ENCODE measurements around the gene PAX8.

The PAX8 gene

DNA sequence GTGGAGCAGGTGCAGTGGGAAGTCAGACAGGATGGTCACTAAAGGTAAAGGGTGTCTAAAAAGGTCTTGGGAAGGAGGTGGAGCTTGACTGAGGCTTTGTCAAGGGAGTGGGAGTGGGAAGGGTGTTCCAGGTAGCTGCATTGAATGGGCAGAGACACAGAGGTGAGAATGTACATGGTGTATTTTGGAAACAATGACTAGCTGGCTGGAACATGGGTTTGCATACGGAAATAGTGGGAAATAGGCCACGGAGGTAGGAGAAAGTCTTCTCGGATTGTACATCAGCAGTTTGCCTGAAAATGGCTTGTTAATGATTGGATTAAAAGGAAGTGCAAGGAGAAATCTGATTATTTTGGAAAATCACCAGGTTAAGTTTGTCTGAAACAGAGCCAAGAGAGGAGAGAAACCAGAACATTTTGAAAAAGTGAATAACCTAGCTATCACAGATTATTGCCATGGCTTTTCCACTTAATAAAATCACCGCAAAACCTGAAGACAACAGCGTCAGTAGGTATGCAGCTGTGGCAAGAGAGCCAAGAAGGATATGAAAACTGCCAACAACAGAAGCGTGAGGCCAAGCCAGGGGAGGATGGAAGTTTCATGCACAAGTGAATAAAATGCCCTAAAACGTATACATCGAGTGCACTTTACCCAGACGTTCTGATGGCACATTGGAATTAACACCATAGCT is 13.9 kb downstream of the PAX8 start:
- no peak for FAIRE-seq

DNA sequence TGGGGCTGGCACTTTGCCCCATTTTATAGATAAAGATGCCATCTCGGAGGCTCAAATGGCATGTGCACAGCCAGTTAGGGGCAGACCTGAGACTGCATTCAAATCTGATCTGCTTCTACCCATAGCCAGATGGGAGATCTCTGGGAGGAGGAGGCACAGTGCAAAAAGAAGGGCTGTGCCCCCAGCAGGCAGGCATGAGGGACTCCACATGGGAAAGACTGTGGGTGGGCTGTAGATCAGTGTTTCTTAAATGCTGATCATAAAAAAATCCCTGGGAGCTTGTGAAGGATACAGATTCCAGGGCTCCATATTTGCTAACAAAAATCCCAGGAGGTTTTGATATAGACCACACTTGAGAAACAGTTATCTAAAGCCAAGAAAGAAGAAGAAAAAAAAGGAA is 15.2 kb downstream of the PAX8 start:
- FAIRE-seq, result no peak

DNA sequence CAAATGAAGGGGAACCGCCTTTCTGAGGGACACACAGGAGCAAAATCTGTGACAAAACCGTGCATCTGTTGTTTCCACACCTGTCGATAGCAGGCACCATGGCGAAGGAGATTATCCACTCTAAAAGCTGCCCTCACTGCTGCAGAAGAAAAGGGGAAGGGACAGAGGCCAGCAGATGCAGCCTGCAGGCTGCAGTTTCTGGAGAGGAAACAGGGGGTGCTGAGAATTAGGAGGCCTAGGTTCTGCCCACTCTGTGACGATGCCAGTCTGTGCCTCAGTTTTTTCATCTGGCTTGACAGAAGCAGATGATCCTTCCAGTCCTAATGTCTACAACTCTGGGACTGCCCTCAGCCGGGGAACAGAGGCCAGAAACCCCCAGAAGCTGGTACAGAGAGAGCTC is 17.7 kb downstream of the PAX8 start:
- no peak for FAIRE-seq

DNA sequence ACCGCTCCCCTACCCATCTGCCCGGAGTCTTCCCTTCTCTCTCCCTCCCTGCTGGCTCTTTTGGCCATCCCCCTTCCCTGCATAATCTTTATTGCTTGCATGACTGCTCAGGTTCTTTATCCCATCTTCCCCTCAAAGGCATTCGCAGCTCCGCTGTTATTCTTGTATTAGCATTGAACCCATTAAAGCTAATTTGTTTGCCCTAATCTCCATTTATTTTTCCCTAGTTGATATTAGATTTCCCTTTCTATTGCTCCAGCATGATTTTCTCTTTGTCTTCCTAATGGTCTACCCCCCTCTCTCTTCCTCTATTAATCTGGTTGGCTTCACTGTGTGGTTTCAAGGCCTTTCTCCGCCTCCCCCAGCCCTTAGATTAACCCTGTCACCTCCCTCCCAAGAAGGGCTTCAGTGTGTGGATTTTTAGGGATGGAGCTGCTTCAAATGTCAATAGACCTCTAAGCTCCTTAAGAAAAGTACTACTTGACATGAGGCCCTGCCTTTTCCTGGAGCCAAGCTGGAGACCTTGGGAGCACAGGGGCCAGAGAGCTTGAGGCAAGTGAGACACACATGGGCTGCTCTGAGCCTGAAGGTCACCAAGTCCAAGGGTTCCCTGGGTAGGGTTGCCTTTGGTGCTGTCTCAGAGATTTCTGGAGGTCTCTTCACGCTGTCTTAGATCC is 20.1 kb downstream of the PAX8 start:
- no peak for FAIRE-seq

DNA sequence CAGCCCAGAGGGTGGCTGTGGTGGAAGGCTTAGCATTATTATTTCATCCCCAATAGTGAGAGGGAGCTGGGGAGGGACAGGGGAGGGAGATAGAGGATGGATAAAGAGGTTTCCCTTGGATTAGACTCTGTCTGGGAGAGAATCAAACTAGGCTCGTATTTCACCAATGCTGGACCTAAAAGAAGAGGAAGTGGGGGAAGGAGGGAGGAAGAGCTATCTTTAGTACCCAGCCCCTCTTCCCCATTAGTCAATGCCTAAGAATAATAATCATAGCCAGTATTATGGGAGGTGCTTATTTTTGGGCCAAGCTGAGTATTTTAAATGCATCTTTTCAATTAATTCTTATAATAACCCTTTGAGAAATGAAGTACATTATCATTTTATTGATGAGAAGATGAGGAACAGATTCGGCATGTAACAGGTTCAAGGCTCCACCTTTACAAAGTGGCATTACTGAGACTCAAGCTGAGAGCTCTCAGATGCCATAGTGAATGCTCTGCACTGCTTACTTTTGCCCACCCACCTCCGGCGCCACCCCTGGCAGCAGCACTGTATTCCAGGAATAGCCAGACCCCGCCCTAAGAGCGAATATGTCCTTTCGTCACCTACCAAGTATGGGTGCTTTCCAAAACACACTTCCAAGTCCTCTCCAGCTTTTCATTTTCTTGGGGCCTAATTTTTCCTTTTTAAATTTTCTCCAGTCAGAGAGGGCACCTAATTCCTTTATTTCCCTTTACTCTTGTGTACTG is 21.0 kb downstream of the PAX8 start:
- no peak for FAIRE-seq

DNA sequence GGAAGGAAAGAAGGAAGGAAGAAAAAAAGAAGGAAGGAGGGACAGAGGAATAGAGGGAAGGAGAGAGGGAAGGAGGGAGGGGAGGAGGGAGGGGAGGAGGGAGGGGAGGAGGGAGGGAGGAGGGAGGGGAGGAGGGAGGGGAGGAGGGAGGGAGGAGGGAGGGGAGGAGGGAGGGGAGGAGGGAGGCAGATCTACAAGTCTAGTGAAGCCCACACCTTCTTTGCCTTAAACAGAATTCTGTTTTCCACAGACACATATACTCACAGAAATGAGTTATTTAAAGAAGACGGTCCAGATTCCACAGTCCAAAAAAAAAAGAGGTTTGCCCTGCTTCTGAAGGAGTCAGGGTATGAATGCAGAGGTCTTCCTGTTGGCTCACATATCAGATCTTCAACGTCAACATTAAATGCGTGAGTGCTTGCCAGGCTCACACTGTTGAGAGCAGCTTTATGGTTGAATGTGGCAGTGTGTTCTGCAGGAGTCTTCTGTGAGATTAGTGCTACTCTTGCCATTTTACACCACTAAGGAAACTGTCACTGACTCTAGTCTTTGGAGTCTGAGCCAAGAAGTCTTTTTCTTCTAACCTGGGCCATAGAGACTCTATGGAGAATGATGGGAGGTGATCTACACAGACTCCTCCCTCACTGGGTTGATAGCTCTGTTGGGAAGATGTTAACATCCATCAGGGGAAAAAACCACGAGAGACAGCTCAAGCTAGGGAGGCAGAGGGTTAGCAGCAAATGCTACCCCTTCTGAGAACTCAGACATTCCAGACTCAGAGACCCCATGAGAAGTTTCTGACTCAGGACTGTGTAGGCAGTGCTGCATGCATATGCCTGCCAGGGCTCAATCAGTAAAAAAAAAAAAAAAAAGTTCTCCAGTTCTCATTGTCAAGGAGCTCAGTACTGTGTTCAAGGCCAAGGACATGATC is 23.3 kb downstream of the PAX8 start:
- FAIRE-seq, result no peak

DNA sequence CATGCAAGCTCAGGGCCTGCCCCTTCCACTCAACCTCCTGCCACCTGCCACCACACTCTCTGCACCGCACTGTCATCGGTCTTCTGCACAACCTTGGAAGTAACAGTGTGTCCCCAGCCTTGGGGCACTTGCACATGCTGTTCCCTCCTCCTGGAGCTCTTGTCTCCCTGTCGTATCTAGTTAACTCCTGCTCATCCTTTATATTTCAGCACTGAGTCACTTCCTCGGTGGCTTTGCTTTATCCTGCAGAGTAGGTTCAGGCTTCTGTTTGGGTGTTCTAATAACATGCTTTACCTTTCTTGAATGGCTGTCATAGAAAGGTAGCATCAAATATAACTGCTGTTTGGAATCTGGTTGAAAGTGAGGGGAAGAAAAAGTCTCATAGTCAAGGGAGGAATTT is 25.3 kb downstream of the PAX8 start:
- FAIRE-seq, result no peak

DNA sequence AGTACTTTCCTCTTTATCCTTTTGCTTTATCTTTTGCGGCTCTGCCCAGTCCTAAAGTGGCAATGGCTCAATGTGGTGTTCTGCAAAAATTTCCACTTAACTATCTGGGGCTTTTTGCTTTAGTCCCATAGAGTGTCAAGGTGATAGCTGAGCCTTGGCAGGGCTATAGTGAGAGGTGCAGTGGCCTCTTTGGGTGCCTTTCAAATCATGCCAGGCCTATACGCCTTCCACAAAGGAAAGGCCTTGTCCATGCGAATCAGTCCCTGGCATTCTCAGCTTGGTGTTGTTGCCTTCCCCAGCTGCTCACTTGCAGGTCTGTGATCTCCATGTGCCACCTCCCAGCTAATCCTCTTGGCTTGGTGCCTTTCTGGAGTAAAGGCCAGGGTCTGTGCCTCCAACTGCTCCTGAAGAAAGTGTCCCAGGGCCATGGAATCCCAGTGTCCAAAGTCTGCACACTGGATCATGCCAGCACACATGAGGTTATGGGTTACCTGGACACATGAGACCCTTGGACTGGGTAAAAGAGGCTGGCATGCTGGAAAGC is 26.6 kb downstream of the PAX8 start:
- FAIRE-seq, result no peak

DNA sequence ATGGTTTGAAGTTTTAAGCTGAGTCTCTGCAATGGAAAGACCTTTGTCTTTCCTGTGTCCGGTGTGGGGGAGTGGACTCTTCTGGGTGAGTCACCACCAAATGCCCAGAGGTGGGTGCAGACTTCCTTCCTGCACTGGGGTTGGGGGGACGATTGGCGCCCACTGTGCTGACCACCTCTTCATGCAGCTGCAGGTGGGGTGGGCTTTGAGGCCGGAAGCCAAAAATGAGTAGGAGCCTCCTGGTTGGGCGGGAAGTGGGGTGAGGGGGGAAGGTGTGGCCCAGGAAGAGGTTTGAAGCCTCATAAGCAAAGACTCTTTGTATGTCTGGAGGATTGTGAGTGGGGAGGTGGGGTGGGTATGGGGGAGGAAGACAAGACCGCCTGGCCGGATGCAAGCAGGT is 27.6 kb downstream of the PAX8 start:
- no peak for FAIRE-seq

DNA sequence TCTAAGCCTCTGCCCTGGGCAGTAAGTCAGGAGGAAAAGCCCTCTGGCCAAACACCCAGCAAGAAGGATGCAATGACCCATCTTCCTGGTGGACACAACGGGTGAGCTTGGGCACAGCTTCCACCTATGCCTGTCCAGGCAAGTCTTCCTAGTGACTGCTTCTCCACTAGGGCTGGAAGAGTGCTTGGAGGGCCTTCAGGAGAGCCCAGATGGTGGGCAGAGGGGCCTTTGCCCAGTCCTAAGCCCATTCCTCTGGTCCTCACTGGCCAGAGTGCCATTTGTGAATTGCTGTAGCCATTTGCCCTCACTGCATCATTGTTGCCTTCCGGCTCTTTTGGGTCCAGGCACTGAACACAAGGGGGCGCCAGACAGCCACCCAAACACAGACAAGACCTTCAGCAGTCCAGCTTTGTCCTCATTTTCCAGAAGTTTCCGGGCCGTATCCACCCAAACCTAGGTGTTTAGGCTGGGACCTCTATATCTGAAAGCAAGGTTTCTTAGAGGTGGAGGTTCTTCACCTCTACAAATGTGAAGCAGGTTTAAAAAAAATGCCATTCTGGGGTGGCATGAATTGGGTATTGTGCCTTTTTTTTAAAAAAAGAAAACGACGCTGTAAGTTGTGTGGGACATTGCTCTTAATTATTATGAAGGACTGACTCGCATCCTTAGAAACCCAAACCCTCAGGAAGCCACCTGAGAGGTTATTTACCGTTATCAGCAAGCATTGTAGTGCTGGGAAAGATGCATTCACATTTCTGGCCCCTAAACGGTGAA is 29.5 kb downstream of the PAX8 start:
- FAIRE-seq, result no peak

DNA sequence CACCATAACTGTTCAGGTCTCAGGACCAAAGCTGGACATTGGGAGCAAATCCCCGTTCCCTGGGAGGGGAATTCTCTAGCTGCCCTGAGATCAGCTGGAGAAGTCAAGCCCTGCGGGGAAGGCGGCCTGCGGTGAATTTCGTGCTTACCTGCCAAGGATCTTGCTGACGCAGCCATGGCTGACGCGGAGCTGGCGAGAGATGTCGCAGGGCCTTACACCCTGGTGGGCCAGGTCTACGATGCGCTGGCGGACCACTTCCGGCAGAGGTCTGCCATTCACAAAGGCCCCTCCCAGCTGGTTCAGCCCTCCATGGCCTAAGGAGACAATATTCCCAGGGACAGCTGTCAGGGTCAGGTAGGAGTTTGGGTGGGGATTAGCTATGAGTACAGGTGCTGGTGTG is 32.1 kb downstream of the PAX8 start:
- no peak for FAIRE-seq

DNA sequence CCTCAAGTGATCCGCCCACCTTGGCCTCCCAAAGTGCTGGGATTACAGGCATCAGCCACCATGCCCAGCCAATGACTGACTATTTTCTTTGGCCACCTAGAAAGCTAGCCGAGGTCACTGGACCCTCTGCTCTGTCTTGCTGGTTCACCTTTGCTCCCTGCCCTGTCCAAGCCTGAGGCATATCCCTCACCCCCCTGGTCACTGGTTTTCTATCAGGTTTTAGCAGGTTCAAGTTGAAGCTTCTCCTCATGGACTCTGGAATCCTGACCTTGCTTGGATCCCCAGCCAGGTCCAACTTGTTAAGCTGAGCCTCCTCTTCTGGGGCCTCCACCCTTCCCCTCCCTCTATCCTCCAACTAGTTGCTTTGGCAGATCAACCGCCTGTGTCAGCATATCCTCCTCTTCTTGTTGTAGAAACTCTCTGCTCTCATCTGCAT is 33.4 kb downstream of the PAX8 start:
- FAIRE-seq, result no peak

DNA sequence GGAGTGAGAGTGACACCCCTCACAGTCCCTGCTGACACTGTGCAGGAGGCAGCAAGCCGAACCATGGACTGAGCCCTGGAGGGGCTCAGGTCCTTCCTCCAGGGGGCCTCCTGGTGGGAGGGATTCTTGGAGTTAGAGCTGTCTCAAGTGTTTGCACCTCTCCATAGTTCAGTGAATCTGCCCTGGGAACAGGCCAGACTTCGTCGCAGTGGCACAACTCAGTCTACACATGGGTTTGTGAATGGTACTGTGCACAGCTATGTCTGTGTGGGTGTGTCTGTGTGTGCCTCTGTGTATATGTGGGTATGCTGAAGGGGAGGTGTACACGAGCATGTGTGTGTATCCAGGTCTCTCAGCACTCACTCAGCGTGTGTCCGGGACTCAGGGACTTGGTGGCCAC is 36.4 kb downstream of the PAX8 start:
- FAIRE-seq, result no peak

DNA sequence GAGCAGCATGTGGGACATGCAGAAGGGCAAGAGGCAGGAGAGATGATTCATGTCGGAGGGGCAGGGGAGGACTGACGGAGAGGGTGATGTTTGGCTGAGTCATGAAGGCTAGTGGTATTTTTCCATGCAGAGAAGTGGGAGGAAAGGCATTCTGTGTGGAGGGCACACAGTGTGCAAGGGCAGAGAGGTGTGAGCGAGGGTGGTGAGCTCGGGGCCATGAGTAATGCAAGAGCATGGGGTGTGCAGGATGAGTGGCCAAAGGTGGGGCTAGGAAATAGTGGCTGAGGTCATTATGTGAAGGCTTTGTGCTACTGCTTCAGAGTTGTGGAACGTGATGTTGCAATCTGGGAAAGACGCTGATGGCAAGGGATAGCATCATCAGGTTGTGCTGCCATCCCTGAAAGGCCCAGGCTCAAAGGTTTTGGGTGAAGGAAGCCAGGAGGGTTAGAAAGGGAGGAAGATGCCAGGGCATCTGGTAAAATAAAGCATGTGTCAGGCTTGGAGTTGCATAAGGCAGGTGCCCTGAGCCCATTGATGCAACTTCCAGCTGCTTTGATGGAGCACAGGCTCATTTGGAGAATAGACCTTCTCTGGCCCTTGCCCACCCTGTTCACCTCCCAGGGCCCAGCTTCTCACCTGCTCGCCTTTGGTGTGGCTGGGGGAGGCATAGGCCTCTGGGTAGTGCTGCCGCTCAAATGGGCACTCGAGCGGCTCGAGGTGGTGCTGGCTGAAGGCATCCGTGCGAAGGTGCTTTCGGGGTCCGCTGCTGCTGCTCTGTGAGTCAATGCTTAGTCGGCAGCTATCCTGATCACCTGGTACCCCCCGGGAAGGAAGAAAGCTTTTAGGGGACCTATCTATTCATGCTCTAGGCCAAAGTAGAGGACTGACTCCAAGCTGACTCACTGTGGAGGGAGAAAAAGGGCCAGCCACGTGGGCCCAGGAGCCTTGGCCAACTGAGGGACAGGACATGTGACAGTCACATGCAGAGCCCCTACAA is 37.5 kb downstream of the PAX8 start:
- no peak for FAIRE-seq

DNA sequence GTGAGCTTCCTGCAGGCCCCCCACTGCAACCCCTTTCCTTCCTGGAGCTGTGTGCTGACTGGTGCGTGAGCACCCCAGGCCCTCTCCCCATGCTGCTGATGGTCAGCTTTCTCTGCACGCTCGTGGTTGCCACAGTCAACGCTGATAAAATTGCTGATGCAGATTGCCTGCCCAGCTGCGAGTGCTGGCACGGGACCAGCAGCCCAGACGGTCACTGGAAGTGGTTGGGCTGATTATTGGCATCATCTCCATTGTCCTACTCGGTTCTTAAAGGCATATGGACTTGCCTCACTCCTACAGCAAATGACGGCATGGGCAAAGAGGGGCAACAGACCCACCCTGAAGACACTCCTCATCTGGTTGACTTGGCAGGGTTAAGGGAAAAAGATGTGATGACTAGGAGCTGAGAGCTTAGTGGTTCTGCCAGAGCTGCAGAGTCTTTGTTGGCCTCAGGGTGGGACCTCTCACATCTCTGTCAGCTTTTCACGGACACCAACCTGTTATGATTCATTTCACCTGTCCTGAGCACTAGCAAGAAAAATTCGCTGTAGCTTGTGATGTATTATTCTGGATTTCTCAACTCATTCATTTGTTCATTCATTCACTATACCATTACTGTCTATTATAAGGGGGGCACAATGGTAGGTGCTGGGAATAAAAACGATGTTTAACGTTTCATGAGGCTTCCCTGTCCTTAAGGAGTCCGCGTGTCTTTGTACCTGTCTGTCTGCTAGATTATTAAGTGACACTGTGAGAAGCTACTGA is 38.4 kb downstream of the PAX8 start:
- FAIRE-seq, result no peak

DNA sequence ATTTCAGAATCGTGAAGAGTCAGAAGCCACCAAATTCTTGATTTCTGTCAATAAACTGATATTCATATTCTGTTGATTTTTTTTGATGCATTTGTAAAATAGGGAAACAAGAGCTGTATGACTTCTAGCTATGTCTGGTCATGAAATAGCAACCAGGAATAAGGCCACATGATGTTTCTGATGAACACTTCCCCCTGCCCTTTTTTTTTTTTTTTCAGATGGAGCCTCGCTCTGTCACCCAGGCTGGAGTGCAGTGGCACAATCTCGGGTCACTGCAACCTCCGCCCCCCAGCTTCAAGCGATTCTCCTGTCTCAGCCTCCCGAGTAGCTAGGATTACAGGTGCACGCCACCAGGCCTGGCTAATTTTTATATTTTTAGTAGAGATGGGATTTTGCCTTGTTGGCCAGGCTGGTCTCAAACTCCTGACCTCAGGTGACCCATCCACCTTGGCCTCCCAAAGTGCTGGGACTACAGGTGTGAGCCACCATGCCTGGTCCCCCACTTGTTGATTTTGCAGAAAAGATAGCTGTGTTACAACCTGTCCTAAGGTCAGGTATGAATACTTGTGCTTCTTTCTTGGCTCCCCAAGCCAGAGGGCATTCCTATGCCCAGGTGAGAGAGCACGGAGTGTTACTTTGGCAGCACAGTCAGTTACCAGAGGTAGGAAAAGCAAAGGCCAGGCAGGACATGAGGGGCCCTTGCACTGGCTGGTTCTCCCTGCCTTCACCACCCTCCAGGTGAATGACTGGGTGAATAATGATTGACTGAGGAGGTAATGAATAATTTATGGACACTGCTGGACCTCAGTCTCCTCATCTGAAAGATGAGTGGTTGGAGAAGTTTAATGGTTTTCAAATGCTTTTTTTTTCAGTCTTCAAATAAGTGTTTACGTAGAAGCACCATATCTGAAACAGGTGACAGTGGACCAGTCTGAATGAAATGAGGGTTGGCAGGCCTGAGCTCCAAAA is 39.6 kb downstream of the PAX8 start:
- no peak for FAIRE-seq

DNA sequence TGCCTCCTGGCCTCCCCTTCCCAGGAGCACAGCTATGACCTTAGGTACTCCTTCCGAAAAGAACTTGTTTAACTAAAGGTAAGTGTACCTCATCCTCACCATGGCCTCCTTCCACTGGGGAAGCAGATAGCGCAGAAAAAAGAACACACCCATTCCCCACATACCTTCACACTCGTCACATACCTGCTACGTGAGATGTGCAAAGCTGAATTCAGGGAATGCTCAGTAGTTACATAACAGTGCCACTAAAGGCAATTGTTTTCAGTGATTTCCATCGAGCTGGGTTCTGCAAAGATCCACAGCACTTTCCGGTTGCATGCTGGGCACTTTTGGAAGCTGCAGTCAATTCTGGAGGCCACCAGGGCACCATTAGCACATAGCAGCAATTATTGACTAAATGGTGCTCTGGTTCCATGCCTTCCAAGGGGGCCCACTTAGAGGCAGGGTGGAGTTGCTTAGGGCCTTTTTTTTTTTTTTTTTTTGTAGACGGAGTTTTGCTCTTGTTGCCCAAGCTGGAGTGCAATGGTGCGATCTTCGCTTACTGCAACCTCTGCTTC is 41.0 kb downstream of the PAX8 start:
- FAIRE-seq, result no peak
